H4 (cell line): ENCODE measurements around the gene POU2AF2. TPM values are rescaled to one million over a fixed set of nuclear protein-coding genes. Genes with fewer than 3 reads are reported as not detected.
A peak's percentile ranks its signal among the peaks of the same experiment; 100 is the strongest.
"Not testable (repeated sequence)": the region's sequence is repeated elsewhere in the genome, so short reads cannot be mapped to it uniquely, and the experiment has no call there.

Experiments used
- DNase-seq: peaks from one replicate; pipeline ENCODE4 v3.0.0-alpha.2; 2015; ENCODE audit warnings: low spot score
- total RNA-seq: library from RNA; depleted of rRNA; stranded (reverse); fragments of >200 nt; shearing (Covaris generic); gene quantifications from 2 replicates; pipeline ENCODE4 v1.2.3, GENCODE V29; 2014

The POU2AF2 gene
- total RNA-seq, 1 experiment from 2014 or later, result not detected

- DNase-seq, result no peak
Measured at GRCh38 chr11:111302298-111302697, 56.8 kb downstream of the POU2AF2 start.

DNA sequence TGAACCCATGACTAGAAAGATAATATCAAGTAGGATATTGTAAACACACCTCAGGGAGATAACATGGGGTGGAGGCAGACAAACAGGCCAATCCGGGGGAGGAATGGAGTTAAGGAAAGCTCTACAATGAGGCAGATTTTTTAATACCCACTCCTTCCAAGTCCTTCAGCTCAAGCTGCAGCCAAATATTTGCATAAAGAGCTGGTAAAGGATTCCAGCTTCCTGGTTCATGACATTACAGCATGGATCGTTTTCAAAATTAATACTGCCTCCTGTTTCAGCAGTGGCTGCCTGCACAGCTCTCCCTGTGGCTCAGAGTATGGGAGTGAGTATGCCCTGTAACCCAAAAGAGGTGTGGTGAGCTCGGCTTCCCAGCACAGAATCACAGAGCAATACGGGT lies 57.9 kb downstream of the POU2AF2 start:
- no peak for DNase-seq

DNA sequence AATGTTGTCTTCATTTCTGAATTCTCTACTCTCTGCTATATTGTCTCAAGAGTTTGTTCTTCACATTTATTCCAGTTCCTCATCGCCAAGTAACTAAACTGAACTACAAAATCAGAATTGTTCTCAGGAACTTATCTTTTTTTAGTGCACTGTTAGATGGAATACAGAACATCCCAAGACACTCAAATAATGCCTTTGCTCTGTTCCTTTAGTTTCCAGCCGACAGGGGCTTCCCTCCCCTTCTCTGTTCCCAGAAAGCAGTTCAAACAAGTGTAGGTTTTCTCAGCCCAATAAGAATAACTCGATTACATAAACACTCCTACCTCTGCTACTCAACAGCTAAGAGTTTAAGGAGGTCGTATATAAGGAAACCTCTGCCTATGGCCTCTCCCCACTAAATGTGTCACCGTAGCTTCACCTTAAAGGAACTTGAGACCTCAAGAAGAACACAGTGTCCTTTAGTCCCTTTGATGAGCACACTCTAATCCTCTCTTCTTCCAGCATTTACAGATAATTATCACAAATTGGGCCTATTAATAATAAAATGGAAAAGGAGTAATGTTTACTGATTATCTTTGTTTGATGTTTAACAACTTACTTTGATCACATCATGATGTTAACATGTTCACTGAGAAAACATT lies 59.8 kb downstream of the POU2AF2 start:
- DNase-seq, result no peak

DNA sequence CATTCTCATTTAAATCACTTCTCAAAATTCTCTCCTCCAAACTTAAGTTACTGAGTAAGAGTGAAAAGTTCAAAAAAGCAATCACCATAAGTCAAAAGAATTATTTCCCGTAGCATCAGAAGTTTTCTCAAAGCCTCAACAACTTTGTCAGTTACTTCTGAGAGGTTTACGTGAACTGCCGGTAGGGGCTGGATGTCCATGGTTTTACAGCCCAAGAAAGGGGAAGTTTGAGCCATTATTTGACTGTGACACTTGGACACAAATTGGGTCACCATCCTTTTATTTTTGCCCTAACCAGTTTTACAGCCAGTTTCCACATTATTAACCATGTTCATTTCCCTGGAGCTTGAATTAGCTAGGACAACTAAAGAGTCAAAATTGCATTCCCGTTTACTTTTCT lies 60.4 kb downstream of the POU2AF2 start:
- no peak for DNase-seq

GRCh38 chr11:111306321-111306720 lies 60.8 kb downstream of the POU2AF2 start:
- no peak for DNase-seq

- DNase-seq, result no peak
Measured at GRCh38 chr11:111307472-111308108, 62.1 kb downstream of the POU2AF2 start.

DNA sequence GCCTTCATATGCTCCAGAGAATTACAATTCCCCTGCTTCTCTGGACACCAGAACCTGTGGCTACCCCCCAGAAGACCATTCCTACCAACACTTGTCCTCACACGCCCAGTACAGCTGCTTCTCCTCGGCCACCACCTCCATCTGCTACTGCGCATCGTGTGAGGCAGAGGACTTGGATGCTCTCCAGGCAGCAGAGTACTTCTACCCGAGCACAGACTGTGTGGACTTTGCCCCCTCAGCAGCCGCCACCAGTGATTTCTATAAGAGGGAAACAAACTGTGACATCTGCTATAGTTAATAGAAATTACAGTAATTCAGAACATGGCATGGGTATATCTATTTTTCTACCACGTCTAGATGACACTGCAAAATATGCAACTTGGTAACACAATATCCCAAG lies 62.6 kb downstream of the POU2AF2 start:
- DNase-seq, result no peak

GRCh38 chr11:111309215-111309915 lies 63.8 kb downstream of the POU2AF2 start:
- DNase-seq, result no peak

GRCh38 chr11:111310088-111310487 lies 64.6 kb downstream of the POU2AF2 start:
- no peak for DNase-seq

DNA sequence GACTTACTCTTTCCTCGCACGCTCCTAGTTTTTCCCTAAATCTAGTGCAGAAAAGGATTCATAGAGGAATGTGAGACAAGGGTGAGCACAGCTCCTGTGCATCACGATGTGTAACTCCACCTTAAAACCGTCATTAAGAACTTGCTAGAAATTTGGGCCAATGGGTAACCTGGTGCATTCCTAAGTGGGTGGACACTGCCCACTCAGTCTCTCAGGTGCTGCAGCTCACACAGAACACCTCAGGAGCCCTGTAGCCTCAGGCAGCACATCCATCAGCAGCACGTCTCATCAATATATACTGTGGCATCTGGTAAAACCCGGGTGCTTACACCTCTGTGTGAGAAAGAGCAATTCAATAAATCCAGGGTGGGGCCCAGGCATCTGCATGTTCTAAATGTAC lies 65.2 kb downstream of the POU2AF2 start:
- DNase-seq, result no peak

DNA sequence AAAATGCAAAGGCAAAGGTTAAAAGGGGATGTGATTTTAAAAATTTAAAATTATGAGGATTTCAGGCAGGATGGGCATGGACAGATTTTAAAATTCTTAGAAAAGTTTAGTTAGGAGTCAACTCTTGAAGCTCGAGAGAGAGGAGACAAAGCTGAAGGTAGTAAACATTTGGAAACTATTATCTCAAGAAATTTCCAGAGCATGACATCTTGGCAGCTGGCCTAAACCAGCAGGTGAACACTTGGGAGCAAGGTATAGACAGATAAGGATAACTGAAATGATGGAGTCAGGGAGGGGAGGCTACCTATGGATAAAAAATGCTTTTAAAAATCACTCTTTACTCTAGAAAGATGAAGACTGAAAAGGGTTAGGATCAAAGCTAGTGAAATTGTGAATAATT lies 66.6 kb downstream of the POU2AF2 start:
- no peak for DNase-seq

DNA sequence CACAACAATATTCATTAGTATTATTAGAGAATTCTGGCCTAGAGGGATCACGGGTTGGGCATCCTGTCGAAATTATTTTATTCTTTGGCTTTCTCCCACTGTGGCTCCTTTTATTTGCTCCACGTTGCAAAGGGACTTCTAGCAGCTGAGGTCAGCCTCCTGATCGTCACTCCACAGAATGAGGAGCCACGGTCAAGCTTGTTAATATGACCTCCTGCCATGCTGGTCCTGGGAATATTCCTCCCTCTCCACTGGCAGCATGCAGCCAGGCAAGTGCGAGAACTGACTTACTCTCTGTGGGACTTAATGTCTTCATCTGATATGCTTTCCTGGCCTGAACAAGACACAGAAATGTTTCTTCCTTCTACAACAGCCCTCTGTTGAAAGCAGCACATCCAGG lies 73.8 kb downstream of the POU2AF2 start:
- no peak for DNase-seq

DNA sequence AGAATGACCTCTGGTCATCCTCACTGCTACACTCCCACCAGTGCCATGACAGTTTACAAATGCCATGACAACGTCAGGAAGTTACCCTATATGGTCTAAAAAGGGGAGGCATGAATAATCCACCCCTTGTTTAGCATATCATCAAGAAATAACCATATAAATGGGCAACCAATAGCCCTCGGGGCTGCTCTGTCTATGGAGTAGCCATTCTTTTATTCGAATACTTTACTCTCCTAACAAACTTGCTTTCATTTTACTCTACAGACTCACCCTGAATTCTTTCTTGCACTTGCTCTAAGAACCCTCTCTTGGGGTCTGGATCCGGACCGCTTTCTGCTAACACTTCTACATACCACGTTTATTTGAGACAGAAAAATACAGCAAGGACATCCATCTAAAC lies 74.7 kb downstream of the POU2AF2 start:
- not testable (repeated sequence) for DNase-seq

- DNase-seq, result no peak
Measured at GRCh38 chr11:111320728-111321568, 75.4 kb downstream of the POU2AF2 start.

DNA sequence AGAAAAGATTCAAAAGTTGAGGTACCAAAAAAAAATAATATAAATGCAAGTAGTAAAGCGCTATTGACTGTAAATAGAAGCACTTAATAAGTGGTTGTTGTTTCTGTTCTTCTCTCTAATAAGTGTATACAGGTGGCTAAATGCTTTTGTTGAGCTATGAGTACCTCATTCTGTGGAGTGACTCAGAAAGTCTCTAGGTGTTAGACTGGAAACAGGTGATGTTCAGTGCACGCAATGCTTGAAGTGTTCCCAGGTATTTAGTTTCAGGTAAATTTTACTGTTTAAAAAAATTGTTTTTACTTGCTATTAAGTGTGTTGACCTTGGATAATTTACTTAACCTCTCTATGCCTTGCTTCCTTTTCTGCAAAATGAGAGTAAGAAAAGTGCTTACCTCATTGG lies 77.0 kb downstream of the POU2AF2 start:
- no peak for DNase-seq

DNA sequence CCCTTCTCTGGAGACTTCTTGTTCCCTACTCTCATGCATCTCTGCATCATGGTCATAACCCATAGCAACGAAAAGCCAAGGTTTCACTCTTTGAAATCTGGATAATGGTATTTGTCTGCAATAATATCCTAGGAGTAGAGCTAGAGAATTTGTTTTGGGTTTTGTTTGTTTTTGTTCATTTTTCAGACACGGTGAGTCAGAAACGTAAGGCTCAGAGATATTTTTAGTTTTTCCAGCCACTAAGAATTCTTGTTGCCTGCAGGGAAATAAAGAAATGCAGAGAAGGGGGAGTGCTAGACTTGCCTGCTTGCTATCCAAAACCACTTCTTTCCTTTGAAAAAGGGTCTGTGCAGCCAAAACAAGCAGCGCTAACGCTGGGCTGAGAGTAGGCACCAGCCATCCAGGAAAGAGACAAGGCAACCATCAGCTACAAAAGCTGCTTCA lies 78.8 kb downstream of the POU2AF2 start:
- DNase-seq, result no peak

GRCh38 chr11:111325259-111325658 lies 79.7 kb downstream of the POU2AF2 start:
- no peak for DNase-seq

GRCh38 chr11:111326824-111327223 lies 81.3 kb downstream of the POU2AF2 start:
- no peak for DNase-seq

DNA sequence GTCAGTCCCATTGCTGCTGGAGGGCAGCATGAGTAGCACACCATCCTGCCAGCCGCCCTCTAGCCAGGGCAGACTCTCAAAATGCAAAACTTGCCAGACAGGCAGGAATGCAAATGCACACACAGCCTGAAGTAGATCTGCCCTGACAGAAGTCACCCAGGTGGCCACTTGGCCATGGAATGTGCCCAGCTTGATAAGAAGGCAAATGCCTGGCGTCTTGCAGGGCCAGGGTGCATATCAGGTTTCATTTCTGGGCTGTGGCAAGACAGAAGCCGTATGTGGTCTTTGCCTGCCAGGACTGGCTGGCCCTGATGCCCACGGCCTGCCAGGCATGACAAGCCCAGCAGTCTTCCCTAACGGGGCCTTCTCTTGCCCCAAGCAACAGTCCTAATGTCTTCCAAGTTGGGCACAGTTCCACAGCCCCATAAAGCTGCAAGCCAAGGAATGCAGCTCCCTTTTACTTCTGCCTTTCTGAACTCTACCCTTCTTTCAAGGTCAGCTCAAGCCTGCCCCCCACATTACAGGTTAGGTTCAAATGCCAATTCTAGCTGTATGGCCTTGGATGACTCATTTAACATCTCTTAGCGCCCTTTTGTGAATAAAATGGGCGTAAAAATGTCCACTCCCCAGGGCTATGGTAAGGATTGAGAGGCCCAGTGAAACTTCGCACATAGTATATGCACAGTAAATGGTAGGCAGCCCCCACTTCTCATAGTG lies 82.5 kb downstream of the POU2AF2 start:
- peak; percentile 66 for DNase-seq

GRCh38 chr11:111329306-111330204 lies 84.0 kb downstream of the POU2AF2 start:
- no peak for DNase-seq
